Lower leg skin (tissue), 3 donors: ENCODE data around the gene LMX1A.

Experiments
- CTCF ChIP-seq, 3 donors: fragments of 450-650 bp; IDR thresholded peaks; one replicate each; pipeline ENCODE4 v1.5.1; 2016; ENCODE audit warnings: antibody characterized with exemption in 3 of 3, mild to moderate bottlenecking in 3 of 3, moderate library complexity in 2 of 3
- POLR2A ChIP-seq, 2 donors: fragments of 450-650 bp; IDR thresholded peaks; one replicate each; pipeline ENCODE4 v1.6.1; 2016 to 2017; ENCODE audit warnings: antibody characterized with exemption in 2 of 2, mild to moderate bottlenecking in 1 of 2, moderate library complexity in 1 of 2

- TF ChIP-seq POLR2A (IDR thresholded peaks at IDR 0.05) (no peak), CTCF (IDR thresholded peaks at IDR 0.05) (no peak)
Measured at GRCh38 chr1:165387961-165388360, 31.4 kb upstream of the LMX1A start.
